LHCN-M2 (cell line): ENCODE measurements around the gene VMA21. TPM values are rescaled to one million over a fixed set of nuclear protein-coding genes. Genes with fewer than 3 reads are reported as not detected.

Source experiments
- total RNA-seq: library from RNA; depleted of rRNA; stranded (reverse); fragments of >200 nt; gene quantifications from 2 replicates; pipeline ENCODE4 v1.2.3, GENCODE V29; 2014; rRNA removed

VMA21 gene
- total RNA-seq, 1 experiment from 2014 or later: 84.0 TPM

Other genes with a start within 250 kb of the VMA21 start
- gene GPR50, start 220.6 kb upstream of the VMA21 start, total RNA-seq: not detected in 2 replicates
- gene PASD1, start 166.5 kb downstream of the VMA21 start, total RNA-seq: not detected in 2 replicates